ENCODE measurements around the gene RAB8A.

Gene RAB8A

DNA sequence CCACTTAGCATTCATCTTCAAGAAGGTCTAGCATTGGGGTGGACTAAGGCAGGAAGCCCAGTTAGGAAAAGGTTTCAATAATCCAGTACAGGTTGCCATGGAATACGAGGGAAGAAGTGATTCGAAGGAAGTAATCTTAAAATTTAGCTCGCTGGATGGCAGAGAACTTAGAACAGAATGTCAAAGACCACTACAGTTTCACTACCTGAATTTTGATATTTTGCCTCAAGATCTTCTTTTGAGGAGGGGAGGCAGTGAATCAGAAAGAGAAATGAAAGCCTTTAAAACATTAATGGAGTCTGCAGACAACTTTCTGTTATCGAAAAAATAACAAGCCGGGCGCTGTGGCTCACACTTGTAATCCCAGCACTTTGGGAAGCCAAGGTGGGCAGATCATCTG is 7.0 kb upstream of the RAB8A start:
- Histone ChIP-seq H3K36me3 (ENCODE audit: insufficient read depth) (no peaks in the 10 kb centered on the region; the same call in 1 of the 2 replicates), H3K4me2 (no peak overlapping the region), H3K27ac (no peak overlapping the region), H4K20me1 (ENCODE audit: insufficient read depth) (no peaks in the 10 kb centered on the region), H2AFZ (ENCODE audit: low read depth) (no peak overlapping the region), H3K9ac (no peak overlapping the region), H3K79me2 (ENCODE audit: insufficient read depth, low read depth) (no peaks in the 10 kb centered on the region), H3K4me1 (ENCODE audit: low read depth, poor library complexity, severe bottlenecking) (no peaks in the 10 kb centered on the region), H3K27me3 (ENCODE audit: insufficient read depth, low read depth) (no peaks in the 10 kb centered on the region), H3K4me3 (IDR thresholded peaks at IDR 0.05; ENCODE audit: insufficient read depth, low read depth, low read length) (no peak overlapping the region)
- TF ChIP-seq, protein P1, sequence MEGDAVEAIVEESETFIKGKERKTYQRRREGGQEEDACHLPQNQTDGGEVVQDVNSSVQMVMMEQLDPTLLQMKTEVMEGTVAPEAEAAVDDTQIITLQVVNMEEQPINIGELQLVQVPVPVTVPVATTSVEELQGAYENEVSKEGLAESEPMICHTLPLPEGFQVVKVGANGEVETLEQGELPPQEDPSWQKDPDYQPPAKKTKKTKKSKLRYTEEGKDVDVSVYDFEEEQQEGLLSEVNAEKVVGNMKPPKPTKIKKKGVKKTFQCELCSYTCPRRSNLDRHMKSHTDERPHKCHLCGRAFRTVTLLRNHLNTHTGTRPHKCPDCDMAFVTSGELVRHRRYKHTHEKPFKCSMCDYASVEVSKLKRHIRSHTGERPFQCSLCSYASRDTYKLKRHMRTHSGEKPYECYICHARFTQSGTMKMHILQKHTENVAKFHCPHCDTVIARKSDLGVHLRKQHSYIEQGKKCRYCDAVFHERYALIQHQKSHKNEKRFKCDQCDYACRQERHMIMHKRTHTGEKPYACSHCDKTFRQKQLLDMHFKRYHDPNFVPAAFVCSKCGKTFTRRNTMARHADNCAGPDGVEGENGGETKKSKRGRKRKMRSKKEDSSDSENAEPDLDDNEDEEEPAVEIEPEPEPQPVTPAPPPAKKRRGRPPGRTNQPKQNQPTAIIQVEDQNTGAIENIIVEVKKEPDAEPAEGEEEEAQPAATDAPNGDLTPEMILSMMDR (conservative IDR thresholded peaks at IDR 0.05; ENCODE audit: low read depth, low read length): no peak

DNA sequence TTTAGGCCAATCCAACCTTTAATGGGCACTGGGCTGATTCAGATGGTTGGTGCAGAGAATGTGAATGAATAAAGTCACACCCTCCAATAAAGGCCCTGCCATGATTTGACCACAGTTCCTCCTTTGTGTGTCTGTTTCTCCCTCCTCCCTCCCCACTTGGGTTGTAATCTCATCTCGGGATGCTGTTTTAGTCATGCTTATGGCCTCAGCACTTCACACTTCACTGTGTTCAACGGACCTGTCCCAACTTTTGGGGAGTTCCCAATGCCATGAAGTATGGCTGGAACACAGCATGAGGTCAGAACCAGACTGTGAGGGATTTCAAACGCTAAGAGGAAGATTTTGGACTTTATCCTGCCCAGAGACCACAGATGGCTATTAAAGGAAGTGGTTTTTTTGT is 5.6 kb upstream of the RAB8A start:
- Histone ChIP-seq H3K4me2 (no peak overlapping the region), H4K20me1 (ENCODE audit: insufficient read depth) (no peaks in the 10 kb centered on the region), H3K27ac (no peak overlapping the region; the same call in 1 of the 2 replicates), H3K36me3 (ENCODE audit: insufficient read depth) (no peaks in the 10 kb centered on the region), H3K9ac (no peak overlapping the region), H3K79me2 (ENCODE audit: insufficient read depth, low read depth) (no peaks in the 10 kb centered on the region), H3K4me3 (IDR thresholded peaks at IDR 0.05; ENCODE audit: insufficient read depth, low read depth, low read length) (no peak overlapping the region), H2AFZ (ENCODE audit: low read depth) (no peak overlapping the region), H3K27me3 (ENCODE audit: insufficient read depth, low read depth) (no peaks in the 10 kb centered on the region), H3K4me1 (ENCODE audit: low read depth, poor library complexity, severe bottlenecking) (peaks cover 5% of the 10 kb centered on the region)
- TF ChIP-seq, protein P1 (conservative IDR thresholded peaks at IDR 0.05; ENCODE audit: low read depth, low read length): no peak

DNA sequence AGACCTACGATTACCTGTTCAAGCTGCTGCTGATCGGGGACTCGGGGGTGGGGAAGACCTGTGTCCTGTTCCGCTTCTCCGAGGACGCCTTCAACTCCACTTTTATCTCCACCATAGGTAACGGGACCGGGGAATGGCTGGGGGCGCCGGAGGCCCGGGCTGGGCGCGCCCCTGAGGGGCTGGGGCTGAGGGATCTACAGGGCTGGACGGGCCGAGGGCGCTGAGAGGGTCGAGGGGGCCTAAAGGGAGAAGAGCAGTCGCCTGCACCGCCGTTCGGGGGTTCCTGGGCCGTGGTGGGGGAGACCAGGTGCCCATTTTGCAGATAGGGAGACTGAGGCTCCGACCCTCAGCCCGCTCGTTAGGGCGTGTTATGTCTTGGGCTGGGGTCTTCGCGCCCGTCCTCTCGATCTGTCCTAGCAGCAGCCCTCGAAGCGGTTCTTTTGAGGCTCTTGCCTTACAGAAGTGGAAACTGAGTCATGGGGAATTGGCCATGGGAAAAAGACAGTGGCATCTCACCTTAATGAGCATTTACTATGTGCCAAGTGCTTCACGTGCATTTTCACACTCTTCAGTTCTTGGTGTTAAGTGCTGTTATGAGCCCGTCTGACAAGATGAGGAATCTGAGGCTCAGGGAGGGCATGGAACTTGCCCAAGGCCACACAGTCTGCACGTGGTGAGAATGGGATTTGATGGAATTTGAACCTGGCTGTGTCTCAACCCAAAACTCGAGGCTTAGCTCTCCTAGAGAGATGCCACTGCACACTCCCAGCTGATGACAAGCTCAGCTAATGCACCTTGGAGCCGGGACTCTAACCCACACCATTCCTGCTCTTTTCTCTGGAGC is 442 bp downstream of the RAB8A start:
- peak overlapping the region; percentile 79 for H3K9ac ChIP-seq
- H3K27me3 ChIP-seq (ENCODE audit: insufficient read depth, low read depth): no peaks in the 10 kb centered on the region
- peak overlapping the region; percentile 60; the same call in 1 of the 2 replicates for H2AFZ ChIP-seq (ENCODE audit: low read depth)
- TF ChIP-seq, protein P1 (conservative IDR thresholded peaks at IDR 0.05; ENCODE audit: low read depth, low read length): no peak
- H4K20me1 ChIP-seq (ENCODE audit: insufficient read depth): no peaks in the 10 kb centered on the region
- no peaks in the 10 kb centered on the region for H3K36me3 ChIP-seq (ENCODE audit: insufficient read depth)
- H3K4me1 ChIP-seq (ENCODE audit: low read depth, poor library complexity, severe bottlenecking): peaks cover 47% of the 10 kb centered on the region
- peak overlapping the region; percentile 31 for H3K27ac ChIP-seq
- peak overlapping the region; percentile 76 for H3K4me2 ChIP-seq
- H3K79me2 ChIP-seq (ENCODE audit: insufficient read depth, low read depth): peaks cover 54% of the 10 kb centered on the region
- H3K4me3 ChIP-seq (IDR thresholded peaks at IDR 0.05; ENCODE audit: insufficient read depth, low read depth, low read length): no peak overlapping the region

DNA sequence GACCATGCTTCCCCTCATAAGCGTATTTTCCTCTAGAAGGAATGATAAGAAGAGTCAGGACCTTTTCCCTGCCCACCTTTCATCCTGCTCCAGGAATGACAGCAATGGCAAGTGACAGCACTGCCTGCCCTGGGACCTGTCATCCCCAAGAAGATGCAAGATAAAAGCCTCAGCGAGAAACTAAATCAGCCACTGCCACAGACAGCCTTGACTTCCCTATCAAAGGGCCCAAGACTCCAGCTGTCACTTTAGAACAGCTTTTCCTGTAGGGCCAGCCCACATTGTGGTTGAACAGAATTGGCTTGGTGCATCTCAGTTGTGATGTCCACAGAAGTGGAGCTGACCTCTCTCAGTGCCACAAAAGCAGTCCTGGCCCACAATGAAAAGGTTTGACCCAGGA is 1.1 kb downstream of the RAB8A start:
- peaks cover 56% of the 10 kb centered on the region for H3K79me2 ChIP-seq (ENCODE audit: insufficient read depth, low read depth)
- H3K4me2 ChIP-seq: peak overlapping the region; percentile 76
- H3K4me3 ChIP-seq (IDR thresholded peaks at IDR 0.05; ENCODE audit: insufficient read depth, low read depth, low read length): no peak overlapping the region
- H2AFZ ChIP-seq (ENCODE audit: low read depth): no peak overlapping the region
- H3K9ac ChIP-seq: peak overlapping the region; percentile 79; the same call in 1 of the 2 replicates
- no peaks in the 10 kb centered on the region for H4K20me1 ChIP-seq (ENCODE audit: insufficient read depth)
- H3K27me3 ChIP-seq (ENCODE audit: insufficient read depth, low read depth): no peaks in the 10 kb centered on the region
- TF ChIP-seq, protein P1 (conservative IDR thresholded peaks at IDR 0.05; ENCODE audit: low read depth, low read length): no peak
- H3K4me1 ChIP-seq (ENCODE audit: low read depth, poor library complexity, severe bottlenecking): peaks cover 54% of the 10 kb centered on the region
- H3K36me3 ChIP-seq (ENCODE audit: insufficient read depth): no peaks in the 10 kb centered on the region
- H3K27ac ChIP-seq: no peak overlapping the region; the same call in 1 of the 2 replicates

All from KMS-11 (cell line).